ENCODE measurements around the gene AXIN2.

The AXIN2 gene

GRCh38 chr17:65593855-65594845, 32.7 kb upstream of the AXIN2 start:
- H3K27me3 ChIP-seq (replicated peaks; ENCODE audit: control insufficient read depth, insufficient read depth, low read length) = no peaks in the 10 kb centered on the region; the same call in 1 of the 2 replicates
- no peak overlapping the region for H3K4me3 ChIP-seq (replicated peaks; ENCODE audit: low read depth, low read length)
- H3K36me3 ChIP-seq (ENCODE audit: control insufficient read depth, insufficient read depth, low read length) = no peaks in the 10 kb centered on the region
- no peak for TF ChIP-seq CTCF (IDR thresholded peaks at IDR 0.05; ENCODE audit: insufficient read depth, low read length, poor library complexity, severe bottlenecking)
- no peak for DNase-seq (ENCODE audit: extremely low read depth, insufficient read length)

- H3K36me3 ChIP-seq (ENCODE audit: control insufficient read depth, insufficient read depth, low read length) = no peaks in the 10 kb centered on the region
- no peak for TF ChIP-seq CTCF (IDR thresholded peaks at IDR 0.05; ENCODE audit: insufficient read depth, low read length, poor library complexity, severe bottlenecking)
- no peak for DNase-seq (ENCODE audit: extremely low read depth, insufficient read length)
- H3K27me3 ChIP-seq (replicated peaks; ENCODE audit: control insufficient read depth, insufficient read depth, low read length) = no peaks in the 10 kb centered on the region; the same call in 1 of the 2 replicates
- no peak overlapping the region for H3K4me3 ChIP-seq (replicated peaks; ENCODE audit: low read depth, low read length)
Observed at GRCh38 chr17:65593092-65593854, 31.8 kb upstream of the AXIN2 start.

- H3K27me3 ChIP-seq (replicated peaks; ENCODE audit: control insufficient read depth, insufficient read depth, low read length) = no peaks in the 10 kb centered on the region; the same call in 1 of the 2 replicates
- TF ChIP-seq CTCF (IDR thresholded peaks at IDR 0.05; ENCODE audit: insufficient read depth, low read length, poor library complexity, severe bottlenecking) = no peak
- H3K36me3 ChIP-seq (ENCODE audit: control insufficient read depth, insufficient read depth, low read length) = no peaks in the 10 kb centered on the region
- H3K4me3 ChIP-seq (replicated peaks; ENCODE audit: low read depth, low read length) = no peak overlapping the region
- no peak for DNase-seq (ENCODE audit: extremely low read depth, insufficient read length)
Observed at GRCh38 chr17:65592125-65592965, 30.9 kb upstream of the AXIN2 start.

- no peak for DNase-seq (ENCODE audit: extremely low read depth, insufficient read length)
- no peak for TF ChIP-seq CTCF (IDR thresholded peaks at IDR 0.05; ENCODE audit: insufficient read depth, low read length, poor library complexity, severe bottlenecking)
- Histone ChIP-seq H3K4me3 (replicated peaks; ENCODE audit: low read depth, low read length) (no peak overlapping the region), H3K27me3 (replicated peaks; ENCODE audit: control insufficient read depth, insufficient read depth, low read length) (no peaks in the 10 kb centered on the region), H3K36me3 (ENCODE audit: control insufficient read depth, insufficient read depth, low read length) (no peaks in the 10 kb centered on the region)
Observed at GRCh38 chr17:65589321-65589720, 27.9 kb upstream of the AXIN2 start.

GRCh38 chr17:65588181-65588808, 26.8 kb upstream of the AXIN2 start:
- no peak for DNase-seq (ENCODE audit: extremely low read depth, insufficient read length)
- Histone ChIP-seq H3K27me3 (replicated peaks; ENCODE audit: control insufficient read depth, insufficient read depth, low read length) (no peaks in the 10 kb centered on the region), H3K4me3 (replicated peaks; ENCODE audit: low read depth, low read length) (no peak overlapping the region), H3K36me3 (ENCODE audit: control insufficient read depth, insufficient read depth, low read length) (no peaks in the 10 kb centered on the region)
- TF ChIP-seq CTCF (IDR thresholded peaks at IDR 0.05; ENCODE audit: insufficient read depth, low read length, poor library complexity, severe bottlenecking) = no peak

Data from GM06990 (cell line).